ENCODE data around the gene SUMO2. TPM values are rescaled to one million over a fixed set of nuclear protein-coding genes. Genes with fewer than 3 reads are reported as not detected.
A peak's percentile ranks its signal among the peaks of the same experiment; 100 is the strongest.

Gene SUMO2
- polyA plus RNA-seq (2012; ENCODE audit: low read depth, missing spikeins), result 260 TPM

DNA sequence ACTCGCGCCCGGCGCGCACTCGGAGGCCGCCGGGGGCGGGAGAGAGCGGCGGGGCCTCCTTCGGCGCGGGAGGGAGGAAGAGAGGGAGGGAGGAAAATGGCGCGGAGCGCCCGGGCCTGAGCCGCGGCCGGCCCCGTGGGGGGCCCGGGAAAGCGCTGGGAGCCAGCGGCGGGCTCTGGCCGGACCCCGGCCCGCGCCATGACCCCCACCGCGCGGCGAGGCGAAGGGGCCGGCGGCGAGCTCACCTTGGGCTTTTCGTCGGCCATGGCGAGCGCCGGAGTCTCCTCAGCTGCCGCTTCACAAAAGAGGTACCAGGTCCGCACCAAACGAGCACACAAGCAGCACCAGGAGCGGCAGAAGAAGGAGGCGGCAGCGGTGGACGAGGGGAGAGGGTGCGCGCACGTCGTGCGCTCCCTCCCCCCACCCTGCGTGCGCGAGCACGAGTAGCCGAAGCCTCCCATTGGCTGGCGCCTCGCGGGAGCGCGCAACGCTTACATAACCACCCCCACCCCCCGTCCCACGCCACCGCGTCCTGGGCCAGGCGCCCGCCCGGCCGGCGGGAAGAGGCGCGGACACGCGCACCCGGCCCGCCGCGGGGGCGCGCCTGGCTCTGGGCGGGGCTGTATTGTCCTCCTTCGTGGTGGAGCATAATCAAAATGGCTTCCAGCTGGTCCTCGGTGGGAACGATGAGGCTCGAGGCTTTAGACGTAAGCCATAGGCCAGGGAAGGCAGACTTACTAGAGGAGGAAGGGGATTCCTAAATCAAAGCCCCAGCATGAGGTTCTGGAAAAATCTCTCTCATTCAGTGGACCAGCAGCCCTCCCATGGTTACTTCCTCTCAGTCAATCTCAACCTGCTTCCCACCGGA lies at the start of gene SUMO2:
Gene SUMO2 (minus strand): TSS at position 391 of the 868 bp plus-strand sequence. CDS start 125 bp downstream, at position 266.
- TF ChIP-seq PAX5 (IDR thresholded peaks at IDR 0.05; ENCODE audit: insufficient read depth, low read length, severe bottlenecking) (no peak), POU2F2 (IDR thresholded peaks at IDR 0.05; ENCODE audit: low read depth, low read length) (no peak), POLR2A (IDR thresholded peaks at IDR 0.05; ENCODE audit: low read depth, low read length) (peak; percentile 76), TAF1 (IDR thresholded peaks at IDR 0.05; ENCODE audit: low read depth, low read length) (peak; percentile 77), POLR2AphosphoS5 (IDR thresholded peaks at IDR 0.05; ENCODE audit: low read depth, low read length) (peak; percentile 69), SPI1 (IDR thresholded peaks at IDR 0.05; ENCODE audit: low read depth, low read length) (0 out of 2 replicates have a peak, but pooled peaks have one; percentile 18)
- DNase-seq (ENCODE audit: insufficient read length, low spot score) (peak; percentile 96), FAIRE-seq (peak; percentile 98)

DNA sequence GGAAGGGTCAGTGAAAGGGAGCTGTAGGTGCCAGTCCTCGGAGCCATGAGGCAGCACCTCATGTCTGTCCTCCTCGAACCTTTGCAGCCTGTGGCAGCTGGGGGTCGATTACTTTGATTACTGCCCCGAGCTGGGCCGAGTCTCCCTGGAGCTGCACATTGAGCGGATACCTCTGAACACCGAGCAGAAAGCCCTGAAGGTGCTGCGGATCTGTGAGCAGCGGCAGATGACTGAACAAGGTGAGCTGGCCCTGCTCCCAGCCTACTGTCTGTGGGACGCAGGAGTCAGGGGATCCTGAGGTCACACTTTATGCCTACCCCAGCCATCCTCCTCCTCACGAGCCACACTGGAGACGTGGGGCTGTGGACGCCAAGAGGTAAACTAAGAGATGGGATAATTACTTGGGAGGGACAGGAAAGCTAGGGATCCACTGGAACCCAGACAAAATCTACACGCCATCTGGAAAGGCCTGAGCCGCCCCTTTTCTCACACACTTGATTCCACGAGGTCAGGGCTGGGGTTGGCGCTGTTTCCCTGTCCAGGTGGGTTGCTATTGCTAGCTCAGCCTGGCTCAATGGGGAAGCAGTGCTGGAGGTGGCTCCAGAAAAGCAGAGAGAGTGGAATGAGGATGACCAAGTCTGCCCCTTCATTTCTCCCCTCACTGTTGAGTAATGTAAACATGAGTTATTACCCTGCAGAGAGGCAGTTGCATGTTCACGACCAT lies 49.1 kb upstream of the SUMO2 start:
- TF ChIP-seq POLR2AphosphoS5 (IDR thresholded peaks at IDR 0.05; ENCODE audit: low read depth, low read length) (no peak), POLR2A (IDR thresholded peaks at IDR 0.05; ENCODE audit: low read depth, low read length) (no peak), SPI1 (IDR thresholded peaks at IDR 0.05; ENCODE audit: low read depth, low read length) (no peak), PAX5 (IDR thresholded peaks at IDR 0.05; ENCODE audit: insufficient read depth, low read length, severe bottlenecking) (no peak), TAF1 (IDR thresholded peaks at IDR 0.05; ENCODE audit: low read depth, low read length) (no peak), POU2F2 (IDR thresholded peaks at IDR 0.05; ENCODE audit: low read depth, low read length) (no peak)
- DNase-seq (ENCODE audit: insufficient read length, low spot score) (no peak), FAIRE-seq (no peak)

DNA sequence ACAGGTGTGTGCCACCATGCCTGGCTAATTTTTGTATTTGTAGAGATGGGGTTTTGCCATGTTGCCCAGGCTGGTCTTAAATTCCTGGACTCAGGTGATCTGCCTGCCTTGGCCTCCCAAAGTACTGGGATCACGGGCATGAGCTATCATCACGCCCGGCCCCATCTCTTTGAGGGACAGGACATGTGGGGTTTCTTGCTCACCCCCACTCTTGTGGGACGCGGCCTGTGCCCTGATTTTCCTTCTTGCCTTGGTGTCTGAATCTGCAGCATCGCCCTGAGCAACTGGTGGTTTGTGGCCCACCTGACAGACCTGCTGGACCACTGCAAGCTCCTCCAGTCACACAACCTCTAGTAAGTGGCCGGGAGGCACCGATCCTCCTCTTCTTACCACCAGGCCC lies 48.3 kb upstream of the SUMO2 start:
- DNase-seq (ENCODE audit: insufficient read length, low spot score) (no peak), FAIRE-seq (no peak)
- TF ChIP-seq POLR2AphosphoS5 (IDR thresholded peaks at IDR 0.05; ENCODE audit: low read depth, low read length), result no peak
- TF ChIP-seq PAX5 (IDR thresholded peaks at IDR 0.05; ENCODE audit: insufficient read depth, low read length, severe bottlenecking), result no peak
- no peak for TF ChIP-seq POLR2A (IDR thresholded peaks at IDR 0.05; ENCODE audit: low read depth, low read length)
- no peak for TF ChIP-seq TAF1 (IDR thresholded peaks at IDR 0.05; ENCODE audit: low read depth, low read length)
- TF ChIP-seq POU2F2 (IDR thresholded peaks at IDR 0.05; ENCODE audit: low read depth, low read length), result no peak
- no peak for TF ChIP-seq SPI1 (IDR thresholded peaks at IDR 0.05; ENCODE audit: low read depth, low read length)

DNA sequence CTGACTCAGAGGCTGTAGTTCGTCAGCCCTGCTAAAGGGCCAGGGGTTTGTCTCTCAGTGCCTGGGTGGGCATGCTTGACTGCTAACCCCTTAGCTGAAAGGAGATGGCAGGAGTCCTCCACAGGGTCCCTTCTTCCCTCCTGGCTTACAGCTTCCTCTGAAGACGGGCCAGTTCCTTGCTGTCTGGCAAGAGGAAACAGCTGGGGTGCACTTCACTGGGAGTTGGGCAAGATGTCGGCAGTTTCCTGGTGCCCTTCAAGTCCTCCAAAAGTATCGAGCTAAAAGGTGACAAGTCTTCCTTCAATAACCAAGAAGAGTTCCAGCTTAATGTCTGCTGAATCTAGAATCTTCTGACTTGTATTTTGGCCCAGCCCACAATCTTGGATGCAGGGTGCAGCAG lies 46.1 kb upstream of the SUMO2 start:
- no peak for TF ChIP-seq POLR2AphosphoS5 (IDR thresholded peaks at IDR 0.05; ENCODE audit: low read depth, low read length)
- TF ChIP-seq SPI1 (IDR thresholded peaks at IDR 0.05; ENCODE audit: low read depth, low read length), result no peak
- no peak for TF ChIP-seq TAF1 (IDR thresholded peaks at IDR 0.05; ENCODE audit: low read depth, low read length)
- TF ChIP-seq POU2F2 (IDR thresholded peaks at IDR 0.05; ENCODE audit: low read depth, low read length), result no peak
- no peak for TF ChIP-seq POLR2A (IDR thresholded peaks at IDR 0.05; ENCODE audit: low read depth, low read length)
- TF ChIP-seq PAX5 (IDR thresholded peaks at IDR 0.05; ENCODE audit: insufficient read depth, low read length, severe bottlenecking), result no peak
- DNase-seq (ENCODE audit: insufficient read length, low spot score), result no peak
- FAIRE-seq, result no peak

DNA sequence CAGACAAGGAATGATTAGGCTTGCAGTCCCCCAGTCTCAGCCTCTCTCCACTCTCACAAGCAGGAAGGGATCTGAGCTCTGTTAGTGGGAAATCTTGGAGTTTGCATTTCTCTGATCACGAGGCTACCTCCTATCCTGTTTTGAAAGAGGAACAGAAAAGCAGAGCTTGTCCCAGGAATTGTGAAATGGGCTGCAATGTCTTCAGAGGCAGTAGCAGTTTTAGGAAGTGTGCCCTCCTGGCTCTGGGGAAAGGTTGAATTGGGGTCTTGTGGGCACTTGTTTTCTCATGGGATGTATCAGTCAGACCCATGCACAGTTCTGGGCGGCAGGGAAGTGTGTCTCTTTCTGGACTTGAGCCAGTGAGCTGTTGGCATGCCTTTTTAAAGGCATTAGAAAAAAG lies 45.5 kb upstream of the SUMO2 start:
- TF ChIP-seq POU2F2 (IDR thresholded peaks at IDR 0.05; ENCODE audit: low read depth, low read length) (no peak), POLR2AphosphoS5 (IDR thresholded peaks at IDR 0.05; ENCODE audit: low read depth, low read length) (no peak), PAX5 (IDR thresholded peaks at IDR 0.05; ENCODE audit: insufficient read depth, low read length, severe bottlenecking) (no peak), POLR2A (IDR thresholded peaks at IDR 0.05; ENCODE audit: low read depth, low read length) (no peak), TAF1 (IDR thresholded peaks at IDR 0.05; ENCODE audit: low read depth, low read length) (no peak), SPI1 (IDR thresholded peaks at IDR 0.05; ENCODE audit: low read depth, low read length) (no peak)
- no peak for DNase-seq (ENCODE audit: insufficient read length, low spot score)
- FAIRE-seq, result no peak

DNA sequence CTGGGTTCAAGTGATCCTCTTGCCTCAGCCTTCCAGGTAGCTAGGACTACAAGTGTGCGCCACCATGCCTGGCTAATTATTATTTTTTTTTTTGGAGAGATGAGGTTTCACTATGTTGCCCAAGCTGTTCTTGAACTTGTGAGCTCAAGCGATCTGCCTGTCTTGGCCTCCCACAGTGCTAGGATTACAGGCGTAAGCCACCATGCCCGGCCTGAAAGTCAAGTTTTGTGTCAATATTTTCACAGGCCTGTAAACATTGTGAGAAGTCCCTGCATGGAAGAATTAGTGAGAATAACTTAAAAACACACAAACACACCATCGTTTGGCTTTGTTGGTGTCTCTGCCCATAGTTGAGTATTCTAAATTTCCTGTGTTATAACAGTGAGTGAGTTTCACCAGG lies 45.0 kb upstream of the SUMO2 start:
- TF ChIP-seq POLR2AphosphoS5 (IDR thresholded peaks at IDR 0.05; ENCODE audit: low read depth, low read length), result no peak
- no peak for TF ChIP-seq POU2F2 (IDR thresholded peaks at IDR 0.05; ENCODE audit: low read depth, low read length)
- TF ChIP-seq TAF1 (IDR thresholded peaks at IDR 0.05; ENCODE audit: low read depth, low read length), result no peak
- no peak for TF ChIP-seq SPI1 (IDR thresholded peaks at IDR 0.05; ENCODE audit: low read depth, low read length)
- no peak for TF ChIP-seq PAX5 (IDR thresholded peaks at IDR 0.05; ENCODE audit: insufficient read depth, low read length, severe bottlenecking)
- no peak for TF ChIP-seq POLR2A (IDR thresholded peaks at IDR 0.05; ENCODE audit: low read depth, low read length)
- DNase-seq (ENCODE audit: insufficient read length, low spot score), result no peak
- FAIRE-seq, result no peak

DNA sequence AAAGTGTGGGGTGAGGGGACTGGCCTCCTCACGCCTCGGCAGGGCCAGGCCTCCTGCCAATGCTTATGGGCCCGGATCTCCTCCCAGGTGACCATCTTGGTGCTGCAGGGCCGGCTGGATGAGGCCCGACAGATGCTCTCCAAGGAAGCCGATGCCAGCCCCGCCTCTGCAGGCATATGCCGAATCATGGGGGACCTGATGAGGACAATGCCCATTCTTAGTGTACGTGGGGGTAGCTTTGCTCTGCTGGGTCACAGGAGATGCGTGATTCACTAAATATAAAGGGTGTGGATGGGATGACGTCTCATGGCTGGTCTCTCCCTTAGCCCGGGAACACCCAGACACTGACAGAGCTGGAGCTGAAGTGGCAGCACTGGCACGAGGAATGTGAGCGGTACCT lies 42.3 kb upstream of the SUMO2 start:
- no peak for TF ChIP-seq SPI1 (IDR thresholded peaks at IDR 0.05; ENCODE audit: low read depth, low read length)
- TF ChIP-seq POU2F2 (IDR thresholded peaks at IDR 0.05; ENCODE audit: low read depth, low read length), result no peak
- TF ChIP-seq PAX5 (IDR thresholded peaks at IDR 0.05; ENCODE audit: insufficient read depth, low read length, severe bottlenecking), result no peak
- no peak for TF ChIP-seq POLR2AphosphoS5 (IDR thresholded peaks at IDR 0.05; ENCODE audit: low read depth, low read length)
- TF ChIP-seq TAF1 (IDR thresholded peaks at IDR 0.05; ENCODE audit: low read depth, low read length), result no peak
- TF ChIP-seq POLR2A (IDR thresholded peaks at IDR 0.05; ENCODE audit: low read depth, low read length), result no peak
- FAIRE-seq (no peak), DNase-seq (ENCODE audit: insufficient read length, low spot score) (no peak)

DNA sequence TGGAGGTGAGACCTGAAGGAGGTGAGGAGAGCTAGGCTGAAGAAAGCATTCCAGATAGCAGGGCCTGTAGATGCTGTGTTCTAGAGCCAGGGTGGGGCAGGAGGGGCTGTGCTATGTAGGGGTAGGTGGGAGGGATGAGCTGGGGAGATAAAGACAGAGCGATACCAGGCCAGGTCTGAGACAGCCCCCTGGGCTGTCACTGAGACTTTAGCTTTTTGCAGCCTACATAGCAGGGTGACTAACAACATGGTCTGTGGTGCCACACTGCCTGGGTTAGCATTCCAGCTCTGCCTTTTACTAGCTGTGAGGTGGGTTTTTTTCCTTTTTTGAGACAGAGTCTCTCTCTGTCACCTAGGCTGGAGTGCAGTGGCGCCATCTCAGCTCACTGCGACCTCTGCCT lies 37.1 kb upstream of the SUMO2 start:
- no peak for FAIRE-seq
- TF ChIP-seq PAX5 (IDR thresholded peaks at IDR 0.05; ENCODE audit: insufficient read depth, low read length, severe bottlenecking) (no peak), TAF1 (IDR thresholded peaks at IDR 0.05; ENCODE audit: low read depth, low read length) (no peak), POU2F2 (IDR thresholded peaks at IDR 0.05; ENCODE audit: low read depth, low read length) (no peak), POLR2AphosphoS5 (IDR thresholded peaks at IDR 0.05; ENCODE audit: low read depth, low read length) (no peak), POLR2A (IDR thresholded peaks at IDR 0.05; ENCODE audit: low read depth, low read length) (no peak), SPI1 (IDR thresholded peaks at IDR 0.05; ENCODE audit: low read depth, low read length) (no peak)

DNA sequence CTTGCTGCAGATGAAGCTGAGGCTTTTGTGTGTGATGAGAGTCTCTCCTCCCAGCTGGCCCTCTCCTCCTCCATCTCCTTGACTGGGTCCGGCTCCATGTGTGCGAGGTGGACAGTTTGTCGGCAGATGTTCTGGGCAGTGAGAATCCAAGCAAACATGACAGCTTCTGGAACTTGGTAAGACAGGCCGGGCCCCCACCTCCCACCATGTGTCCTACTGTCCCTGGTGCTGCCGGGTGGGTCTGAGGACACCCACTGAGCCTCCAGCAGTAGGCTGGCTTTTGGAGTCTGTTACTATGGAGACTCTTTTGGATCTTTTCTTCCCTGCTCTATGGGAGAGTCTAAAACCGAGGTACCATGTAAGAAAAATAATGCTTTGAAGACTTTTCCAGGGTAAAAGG lies 35.4 kb upstream of the SUMO2 start:
- DNase-seq (ENCODE audit: insufficient read length, low spot score), result no peak
- no peak for FAIRE-seq
- no peak for TF ChIP-seq POLR2AphosphoS5 (IDR thresholded peaks at IDR 0.05; ENCODE audit: low read depth, low read length)
- no peak for TF ChIP-seq POU2F2 (IDR thresholded peaks at IDR 0.05; ENCODE audit: low read depth, low read length)
- no peak for TF ChIP-seq SPI1 (IDR thresholded peaks at IDR 0.05; ENCODE audit: low read depth, low read length)
- no peak for TF ChIP-seq PAX5 (IDR thresholded peaks at IDR 0.05; ENCODE audit: insufficient read depth, low read length, severe bottlenecking)
- no peak for TF ChIP-seq POLR2A (IDR thresholded peaks at IDR 0.05; ENCODE audit: low read depth, low read length)
- TF ChIP-seq TAF1 (IDR thresholded peaks at IDR 0.05; ENCODE audit: low read depth, low read length), result no peak

More for the DNA sequence above, 37.1 kb upstream of the SUMO2 start:
- DNase-seq (ENCODE audit: insufficient read length, low spot score), result no peak
